Glomerular visceral epithelial cell (primary cell): ENCODE data around the gene C1R.
A peak's percentile ranks its signal among the peaks of the same experiment; 100 is the strongest.

Source experiments
- DNase-seq: peaks from one replicate; pipeline ENCODE4 v3.0.0-alpha.2; 2016; ENCODE audit errors: extremely low spot score

The C1R gene

GRCh38 chr12:7099290-7099996 lies 7.2 kb upstream of the C1R start:
- no peak for DNase-seq

GRCh38 chr12:7096979-7097378 lies 4.7 kb upstream of the C1R start:
- no peak for DNase-seq

GRCh38 chr12:7096006-7096932 lies 4.0 kb upstream of the C1R start:
- DNase-seq, result no peak

GRCh38 chr12:7093892-7094291 lies 1.6 kb upstream of the C1R start:
- no peak for DNase-seq

- no peak for DNase-seq
These were observed 1.2 kb upstream of the C1R start for GRCh38 chr12:7093486-7093885.

GRCh38 chr12:7092986-7093460 lies 778 bp upstream of the C1R start:
- DNase-seq, result no peak

- DNase-seq, result no peak
These were observed 501 bp downstream of the C1R start for GRCh38 chr12:7091660-7092228.

- no peak for DNase-seq
These were observed 1.1 kb downstream of the C1R start for GRCh38 chr12:7091171-7091570.

GRCh38 chr12:7090222-7090998 lies 1.8 kb downstream of the C1R start:
- DNase-seq, result no peak

GRCh38 chr12:7089196-7089871 lies 2.9 kb downstream of the C1R start:
- no peak for DNase-seq

- no peak for DNase-seq
These were observed 9.1 kb downstream of the C1R start for GRCh38 chr12:7083125-7083524.

GRCh38 chr12:7081037-7081436 lies 11.2 kb downstream of the C1R start:
- DNase-seq, result no peak

- peak; percentile 18 for DNase-seq
These were observed 12.5 kb downstream of the C1R start for GRCh38 chr12:7079826-7080125.

GRCh38 chr12:7078163-7078562 lies 14.1 kb downstream of the C1R start:
- DNase-seq, result no peak

- no peak for DNase-seq
These were observed 15.8 kb downstream of the C1R start for GRCh38 chr12:7076493-7076892.

GRCh38 chr12:7075939-7076338 lies 16.3 kb downstream of the C1R start:
- no peak for DNase-seq

GRCh38 chr12:7075518-7075917 lies 16.7 kb downstream of the C1R start:
- no peak for DNase-seq

GRCh38 chr12:7073946-7074345 lies 18.3 kb downstream of the C1R start:
- no peak for DNase-seq

- DNase-seq, result no peak
These were observed 19.7 kb downstream of the C1R start for GRCh38 chr12:7072554-7072953.

- DNase-seq, result no peak
These were observed 20.2 kb downstream of the C1R start for GRCh38 chr12:7072035-7072434.

GRCh38 chr12:7069386-7069785 lies 22.9 kb downstream of the C1R start:
- DNase-seq, result no peak

- no peak for DNase-seq
These were observed 23.3 kb downstream of the C1R start for GRCh38 chr12:7068994-7069346.
